ENCODE data around the gene NUDT3.

DNA sequence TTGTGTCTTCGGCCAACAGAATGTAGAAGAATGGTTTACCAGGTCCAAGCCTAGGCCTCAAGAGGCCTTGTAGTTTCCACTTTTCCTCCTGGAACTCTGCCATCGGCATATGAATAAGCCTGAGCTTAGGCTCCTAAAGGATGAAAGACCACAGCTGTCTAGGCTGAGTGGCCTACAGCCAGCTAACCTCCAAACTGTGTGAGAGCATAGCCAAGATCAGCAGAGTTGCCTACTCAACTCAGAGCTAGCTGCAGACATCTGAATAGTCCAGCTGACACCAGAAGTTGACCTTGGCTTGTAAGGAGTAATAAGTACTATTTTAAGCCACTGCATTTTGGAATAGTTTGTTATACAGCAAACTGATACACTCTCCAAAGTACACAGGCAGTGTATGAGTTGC is 91.1 kb downstream of the NUDT3 start:
- TF ChIP-seq POLR2A (IDR thresholded peaks at IDR 0.05) (no peak), POLR2AphosphoS5 (IDR thresholded peaks at IDR 0.05) (no peak), EP300 (IDR thresholded peaks at IDR 0.05; ENCODE audit: low read depth) (no peak)
- TF ChIP-seq, protein P1, sequence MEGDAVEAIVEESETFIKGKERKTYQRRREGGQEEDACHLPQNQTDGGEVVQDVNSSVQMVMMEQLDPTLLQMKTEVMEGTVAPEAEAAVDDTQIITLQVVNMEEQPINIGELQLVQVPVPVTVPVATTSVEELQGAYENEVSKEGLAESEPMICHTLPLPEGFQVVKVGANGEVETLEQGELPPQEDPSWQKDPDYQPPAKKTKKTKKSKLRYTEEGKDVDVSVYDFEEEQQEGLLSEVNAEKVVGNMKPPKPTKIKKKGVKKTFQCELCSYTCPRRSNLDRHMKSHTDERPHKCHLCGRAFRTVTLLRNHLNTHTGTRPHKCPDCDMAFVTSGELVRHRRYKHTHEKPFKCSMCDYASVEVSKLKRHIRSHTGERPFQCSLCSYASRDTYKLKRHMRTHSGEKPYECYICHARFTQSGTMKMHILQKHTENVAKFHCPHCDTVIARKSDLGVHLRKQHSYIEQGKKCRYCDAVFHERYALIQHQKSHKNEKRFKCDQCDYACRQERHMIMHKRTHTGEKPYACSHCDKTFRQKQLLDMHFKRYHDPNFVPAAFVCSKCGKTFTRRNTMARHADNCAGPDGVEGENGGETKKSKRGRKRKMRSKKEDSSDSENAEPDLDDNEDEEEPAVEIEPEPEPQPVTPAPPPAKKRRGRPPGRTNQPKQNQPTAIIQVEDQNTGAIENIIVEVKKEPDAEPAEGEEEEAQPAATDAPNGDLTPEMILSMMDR (IDR thresholded peaks at IDR 0.05) = no peak

All from transverse colon (tissue), 4 donors.